HUDEP-2 (cell line): Measurements from ENCODE around the gene CCDC171.

Experiments
- DNase-seq, 76 experiments: peaks; one replicate each; lab custom pipeline; 2025; ENCODE audit not compliant: unreplicated experiment in 76 of 76; lab: John Stamatoyannopoulos, UW

Gene CCDC171

GRCh38 chr9:15552636-15553527 lies at the start of gene CCDC171:
CCDC171 (plus strand) TSS chr9:15553043; CDS start chr9:15564089, 11,046 bp downstream.
- DNase-seq, result peak in 74 of 76 experiments; percentile 28 to 88 (median 78)

DNA sequence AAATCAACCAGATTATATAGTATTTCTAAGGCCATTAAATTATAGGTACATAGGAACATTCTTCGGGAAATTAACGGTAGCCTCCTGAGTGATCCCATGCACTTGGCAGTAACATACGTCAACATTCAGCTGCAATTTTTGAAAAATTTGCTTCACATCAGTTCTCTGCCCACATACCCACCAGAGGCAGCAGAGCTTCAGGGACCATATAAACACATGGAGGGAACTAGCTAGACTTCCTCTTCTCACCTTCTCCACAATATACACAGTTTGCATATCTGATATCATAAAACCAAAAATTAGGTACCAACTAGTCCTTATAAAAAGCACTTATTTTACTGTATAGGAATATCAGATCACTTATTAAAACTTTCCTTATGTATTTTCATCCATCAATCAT lies 46.9 kb upstream of the CCDC171 start:
- DNase-seq, result no peak

GRCh38 chr9:15509931-15510788 lies 42.7 kb upstream of the CCDC171 start:
- peak in 45 of 76 experiments; percentile 7 to 70 (median 47) for DNase-seq

DNA sequence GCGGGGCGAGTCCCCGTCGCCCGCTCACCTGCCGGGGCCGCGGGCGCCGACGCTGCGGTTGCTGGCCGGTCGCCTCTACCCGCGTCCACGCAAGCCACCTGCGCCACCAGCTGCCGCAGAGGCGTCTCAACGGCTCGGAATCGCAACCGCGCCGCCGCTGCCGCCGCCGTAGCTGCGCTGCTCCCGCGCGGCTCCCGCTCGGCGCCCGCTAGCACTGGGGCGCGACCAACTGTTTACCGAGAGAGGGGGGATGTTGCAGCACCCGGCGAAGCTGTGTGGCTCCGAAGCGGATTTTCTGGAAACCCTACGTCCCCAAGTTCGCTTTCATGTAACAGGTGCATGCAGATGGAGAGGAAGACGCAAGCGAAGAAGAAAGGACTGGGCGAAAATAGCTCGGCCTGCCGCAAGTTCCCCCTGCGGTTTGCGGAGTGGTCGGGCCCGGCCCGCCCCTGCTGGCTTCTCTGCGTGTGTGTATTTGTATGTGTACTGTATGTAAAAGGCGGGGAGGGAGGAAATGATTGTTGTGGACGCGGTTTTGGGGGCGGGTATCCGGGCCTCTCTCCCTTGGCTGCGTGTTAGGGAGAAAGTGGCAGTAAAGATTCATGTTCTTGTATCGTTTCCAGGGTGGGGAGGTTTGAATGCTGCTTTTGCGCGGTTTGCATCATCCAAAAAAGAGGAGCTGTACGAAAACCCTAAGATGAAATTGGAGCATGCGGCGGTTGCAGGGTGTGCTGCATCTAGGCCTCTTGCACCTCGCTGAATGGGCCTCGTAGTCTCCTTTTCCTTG lies 41.9 kb upstream of the CCDC171 start, which contains the start of gene PSIP1:
TSS of gene PSIP1 (minus strand) at position 182 of the 787 bp plus-strand sequence. CDS start 782 bp downstream, outside the sequence.
- peak in 75 of 76 experiments; percentile 22 to 89 (median 73) for DNase-seq

GRCh38 chr9:15512204-15512603 lies 40.6 kb upstream of the CCDC171 start:
- peak in 1 of 76 experiments; percentile 37 for DNase-seq

DNA sequence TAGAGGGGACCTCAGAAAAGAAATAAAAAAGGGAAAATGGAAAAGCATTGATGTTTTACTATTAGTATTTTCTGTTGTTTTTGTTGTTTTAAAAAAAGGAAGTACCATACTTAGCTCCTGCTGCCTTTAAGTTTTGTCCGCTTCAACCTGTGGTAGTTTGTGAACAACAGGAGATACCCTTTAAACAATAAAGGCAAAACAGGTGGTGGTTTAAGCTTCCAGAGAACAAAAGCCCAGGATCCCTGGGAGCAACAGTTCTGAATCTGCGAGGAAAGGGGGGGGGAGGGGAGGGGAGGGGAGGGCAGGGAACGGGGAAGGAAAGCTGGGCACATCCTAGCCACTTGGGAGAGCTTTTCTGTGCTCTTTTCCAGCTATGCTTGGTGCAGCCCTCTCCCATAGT lies 40.0 kb upstream of the CCDC171 start:
- no peak for DNase-seq

GRCh38 chr9:15513335-15513734 lies 39.5 kb upstream of the CCDC171 start:
- DNase-seq, result peak in 37 of 76 experiments; percentile 2 to 46 (median 13)

- DNase-seq, result no peak
Observed at GRCh38 chr9:15519831-15520230, 33.0 kb upstream of the CCDC171 start.

DNA sequence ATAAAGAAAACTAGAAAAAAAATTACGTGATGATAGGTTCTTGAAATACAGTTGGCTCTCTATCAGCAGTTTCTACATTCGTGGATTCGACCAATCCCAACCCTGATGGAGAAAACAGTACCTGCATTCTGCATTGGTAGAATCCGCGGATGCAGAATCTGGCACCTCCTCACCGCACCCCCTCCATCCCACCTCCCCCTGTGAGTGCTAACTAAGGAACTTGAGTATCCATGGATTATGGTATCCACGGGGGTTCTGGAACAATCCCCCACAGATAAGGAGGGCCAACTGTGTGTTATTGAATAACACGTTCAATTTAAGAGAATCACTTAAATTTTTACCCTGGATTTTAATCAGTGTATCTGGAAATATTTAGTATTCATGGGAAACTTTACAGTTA lies 31.6 kb upstream of the CCDC171 start:
- no peak for DNase-seq

DNA sequence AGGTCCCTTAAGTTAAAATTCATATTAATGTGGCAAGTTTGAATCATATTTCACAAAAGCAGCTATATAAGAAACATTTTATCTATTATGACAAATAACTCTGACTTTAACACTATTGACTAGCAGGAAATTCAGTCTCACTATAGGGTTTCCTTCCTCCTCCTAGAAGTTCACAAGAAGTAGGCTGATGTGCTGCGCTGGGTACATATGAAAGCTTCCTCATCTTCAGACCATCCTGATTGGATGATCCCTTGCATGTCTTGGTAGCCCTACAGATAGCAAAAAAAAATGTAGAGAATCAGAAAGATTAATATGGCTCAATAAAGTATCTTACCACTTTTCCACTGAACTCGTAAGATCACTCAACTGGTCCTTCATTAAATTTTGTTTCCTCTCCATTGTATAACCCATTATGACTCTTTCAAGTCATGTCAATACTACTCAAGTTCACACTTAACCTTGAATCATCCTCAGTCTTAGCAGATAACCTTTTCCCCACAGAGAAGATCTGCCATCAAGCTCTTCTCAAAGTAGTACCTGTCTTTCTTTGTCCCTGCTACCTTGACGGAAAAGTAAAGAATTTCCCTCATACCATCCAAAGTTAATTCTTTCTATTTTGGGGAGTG lies 30.6 kb upstream of the CCDC171 start:
- DNase-seq, result no peak

- DNase-seq, result no peak
Observed at GRCh38 chr9:15524845-15525455, 27.9 kb upstream of the CCDC171 start.

DNA sequence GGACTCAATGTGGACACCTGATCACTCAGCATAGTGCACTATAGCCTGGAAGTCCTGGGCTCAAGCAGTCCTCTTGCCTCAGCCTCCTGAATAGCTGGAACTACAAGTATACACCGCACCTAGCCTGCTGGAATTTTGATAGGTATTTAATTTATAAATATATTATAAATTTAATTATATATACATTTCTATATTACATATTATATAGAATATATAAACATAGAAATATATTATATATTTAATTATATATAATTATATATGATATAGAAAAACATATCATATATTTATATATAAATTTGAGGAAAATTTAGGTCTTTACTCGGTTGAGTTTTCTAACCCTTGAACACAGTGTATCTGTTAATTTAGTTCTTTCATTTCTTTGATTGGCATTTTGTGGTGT lies 26.9 kb upstream of the CCDC171 start:
- no peak for DNase-seq

DNA sequence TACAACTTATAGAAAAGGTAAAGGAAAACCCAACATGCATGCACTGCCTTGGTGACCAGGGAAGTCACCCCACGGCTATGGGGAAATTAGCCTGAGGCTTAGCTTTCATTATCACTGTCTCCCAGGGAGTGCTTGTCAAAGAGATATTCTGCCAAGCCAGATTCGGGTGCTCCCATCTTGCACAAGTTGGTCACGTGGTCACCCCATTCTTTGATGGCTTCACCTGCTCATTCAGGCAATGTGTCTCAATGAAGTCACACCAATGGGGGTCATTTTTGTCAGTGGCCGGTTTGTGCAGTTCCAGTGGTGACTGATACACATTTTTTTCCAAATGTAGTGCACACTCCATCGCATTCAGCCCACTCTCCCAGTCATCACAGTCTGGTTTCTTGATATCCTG lies 25.8 kb upstream of the CCDC171 start:
- peak in 39 of 76 experiments; percentile 2 to 68 (median 21) for DNase-seq

GRCh38 chr9:15529566-15530324 lies 23.1 kb upstream of the CCDC171 start:
- DNase-seq, result no peak

DNA sequence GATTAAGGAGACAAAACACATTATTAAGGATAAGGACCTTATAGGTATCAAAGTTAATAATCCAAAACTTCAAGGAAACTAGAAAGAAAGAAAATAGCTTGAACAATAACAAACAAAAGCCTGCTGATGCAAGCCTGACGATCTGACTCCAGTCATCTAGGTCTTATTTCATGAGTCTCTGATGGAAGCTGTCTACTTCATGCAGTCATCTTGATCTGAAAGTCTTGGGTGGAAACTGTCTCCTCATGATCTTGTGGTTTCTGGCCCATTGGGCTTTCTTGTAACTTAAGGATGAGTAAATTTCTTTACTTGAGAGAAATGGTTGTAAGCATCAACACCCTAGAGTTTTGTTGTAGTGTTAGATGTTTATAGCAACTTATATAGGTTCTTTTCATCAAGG lies 21.5 kb upstream of the CCDC171 start:
- DNase-seq, result no peak

DNA sequence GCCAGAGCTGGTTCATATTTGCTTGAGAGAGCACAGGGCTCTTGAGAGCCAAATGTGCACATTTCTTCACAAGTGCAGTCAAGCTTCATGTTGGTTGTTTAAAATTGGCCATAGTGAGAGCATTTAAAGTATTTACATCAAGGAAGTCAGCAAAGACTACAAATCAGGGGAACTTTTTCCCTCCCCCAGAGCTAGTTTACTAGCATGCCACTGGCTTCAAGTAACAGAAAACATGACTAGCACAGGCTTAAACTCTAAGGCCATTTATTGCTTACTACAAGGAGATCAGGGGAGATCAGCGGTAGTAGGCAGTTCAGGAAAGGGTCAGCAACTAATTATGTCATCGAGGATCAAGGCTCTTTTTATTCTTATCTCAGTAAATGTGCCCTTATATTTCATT lies 11.0 kb upstream of the CCDC171 start:
- no peak for DNase-seq

DNA sequence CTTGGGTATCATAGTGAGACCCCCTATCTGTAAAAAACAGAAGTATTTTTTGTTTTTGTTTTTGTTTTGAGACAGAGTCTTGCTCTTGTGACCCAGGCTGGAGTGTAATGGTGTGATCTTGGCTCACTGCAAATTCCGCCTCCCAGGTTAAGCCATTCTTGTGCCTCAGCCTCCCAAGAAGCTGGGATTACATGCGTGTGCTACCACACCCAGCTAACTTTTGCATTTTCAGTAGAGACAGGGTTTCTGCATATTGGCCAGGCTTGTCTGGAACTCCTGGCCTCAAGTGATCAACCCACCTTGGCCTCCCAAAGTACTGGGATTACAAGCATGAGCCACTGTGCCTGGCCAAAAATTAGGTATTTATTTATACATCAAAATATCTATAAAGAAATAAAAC lies 10.2 kb upstream of the CCDC171 start:
- DNase-seq, result no peak

- no peak for DNase-seq
Observed at GRCh38 chr9:15543047-15543813, 9.6 kb upstream of the CCDC171 start.
